ENCODE data around the gene TBC1D32.
A peak's percentile ranks its signal among the peaks of the same experiment; 100 is the strongest.
"Not testable (repeated sequence)": the region's sequence is repeated elsewhere in the genome, so short reads cannot be mapped to it uniquely, and the experiment has no call there.

TBC1D32 gene

GRCh38 chr6:121335087-121336008, 1.1 kb upstream of the TBC1D32 start:
- no peak for TF ChIP-seq CTCF (IDR thresholded peaks at IDR 0.05; ENCODE audit: unreplicated experiment in 3 of 3)
- H3K9me3 Mint-ChIP-seq = no peaks in the 10 kb centered on the region
- no peaks in the 10 kb centered on the region for H3K36me3 Mint-ChIP-seq (ENCODE audit: low read depth)
- H3K27me3 Mint-ChIP-seq (ENCODE audit: low read depth) = no peaks in the 10 kb centered on the region
- peaks cover 62% of the 10 kb centered on the region for H3K4me1 Mint-ChIP-seq
- peak overlapping the region; percentile 97 to 100 (median 97) for H3K27ac Mint-ChIP-seq
- peak overlapping the region; percentile 96 to 98 (median 97) for H3K4me3 Mint-ChIP-seq

- peak overlapping the region; percentile 96 to 98 (median 97) for H3K4me3 Mint-ChIP-seq
- not testable (repeated sequence) for H3K9me3 Mint-ChIP-seq; H3K36me3 Mint-ChIP-seq (ENCODE audit: low read depth); H3K27me3 Mint-ChIP-seq (ENCODE audit: low read depth)
- peak overlapping the region; percentile 60 to 97 (median 60) for H3K27ac Mint-ChIP-seq
- H3K4me1 Mint-ChIP-seq = peaks cover 53% of the 10 kb centered on the region
These were observed 586 bp downstream of the TBC1D32 start for GRCh38 chr6:121333694-121334093.

GRCh38 chr6:121333196-121333595, 1.1 kb downstream of the TBC1D32 start:
- Mint-ChIP-seq H3K9me3 (no peaks in the 10 kb centered on the region), H3K36me3 (ENCODE audit: low read depth) (no peaks in the 10 kb centered on the region), H3K4me3 (peak overlapping the region; percentile 96 to 98 (median 97)), H3K27ac (peak overlapping the region; percentile 56 to 60 (median 60)), H3K4me1 (peaks cover 50% of the 10 kb centered on the region), H3K27me3 (ENCODE audit: low read depth) (no peaks in the 10 kb centered on the region)
- TF ChIP-seq CTCF (IDR thresholded peaks at IDR 0.05; ENCODE audit: unreplicated experiment in 3 of 3) = no peak

- peaks cover 4% of the 10 kb centered on the region for H3K36me3 Mint-ChIP-seq (ENCODE audit: low read depth)
- H3K27me3 Mint-ChIP-seq (ENCODE audit: low read depth) = no peaks in the 10 kb centered on the region
- H3K4me1 Mint-ChIP-seq = peaks cover 43% of the 10 kb centered on the region
- peak overlapping the region in 1 of 3 experiments; percentile 20 for H3K4me3 Mint-ChIP-seq
- TF ChIP-seq CTCF (IDR thresholded peaks at IDR 0.05; ENCODE audit: unreplicated experiment in 3 of 3) = no peak
- H3K27ac Mint-ChIP-seq = peak overlapping the region; percentile 0 to 49 (median 40)
- H3K9me3 Mint-ChIP-seq = no peaks in the 10 kb centered on the region
These were observed 3.8 kb downstream of the TBC1D32 start for GRCh38 chr6:121330516-121330915.

GRCh38 chr6:121321282-121321681, 13.0 kb downstream of the TBC1D32 start:
- peaks cover 15% of the 10 kb centered on the region for H3K36me3 Mint-ChIP-seq (ENCODE audit: low read depth)
- no peaks in the 10 kb centered on the region for H3K27me3 Mint-ChIP-seq (ENCODE audit: low read depth)
- no peaks in the 10 kb centered on the region for H3K9me3 Mint-ChIP-seq
- no peak for TF ChIP-seq CTCF (IDR thresholded peaks at IDR 0.05; ENCODE audit: unreplicated experiment in 3 of 3)
- H3K4me3 Mint-ChIP-seq = no peak overlapping the region
- H3K27ac Mint-ChIP-seq = no peak overlapping the region
- no peaks in the 10 kb centered on the region for H3K4me1 Mint-ChIP-seq

GRCh38 chr6:121319603-121320002, 14.7 kb downstream of the TBC1D32 start:
- H3K27me3 Mint-ChIP-seq (ENCODE audit: low read depth) = no peaks in the 10 kb centered on the region
- H3K27ac Mint-ChIP-seq = no peak overlapping the region
- peaks cover 10% of the 10 kb centered on the region for H3K36me3 Mint-ChIP-seq (ENCODE audit: low read depth)
- H3K9me3 Mint-ChIP-seq = no peaks in the 10 kb centered on the region
- H3K4me1 Mint-ChIP-seq = no peaks in the 10 kb centered on the region
- no peak for TF ChIP-seq CTCF (IDR thresholded peaks at IDR 0.05; ENCODE audit: unreplicated experiment in 3 of 3)
- H3K4me3 Mint-ChIP-seq = no peak overlapping the region

All from nephron (organoid).